ENCODE data around the gene HK1.
A peak's percentile ranks its signal among the peaks of the same experiment; 100 is the strongest.
"Not testable (repeated sequence)": the region's sequence is repeated elsewhere in the genome, so short reads cannot be mapped to it uniquely, and the experiment has no call there.

The HK1 gene

DNA sequence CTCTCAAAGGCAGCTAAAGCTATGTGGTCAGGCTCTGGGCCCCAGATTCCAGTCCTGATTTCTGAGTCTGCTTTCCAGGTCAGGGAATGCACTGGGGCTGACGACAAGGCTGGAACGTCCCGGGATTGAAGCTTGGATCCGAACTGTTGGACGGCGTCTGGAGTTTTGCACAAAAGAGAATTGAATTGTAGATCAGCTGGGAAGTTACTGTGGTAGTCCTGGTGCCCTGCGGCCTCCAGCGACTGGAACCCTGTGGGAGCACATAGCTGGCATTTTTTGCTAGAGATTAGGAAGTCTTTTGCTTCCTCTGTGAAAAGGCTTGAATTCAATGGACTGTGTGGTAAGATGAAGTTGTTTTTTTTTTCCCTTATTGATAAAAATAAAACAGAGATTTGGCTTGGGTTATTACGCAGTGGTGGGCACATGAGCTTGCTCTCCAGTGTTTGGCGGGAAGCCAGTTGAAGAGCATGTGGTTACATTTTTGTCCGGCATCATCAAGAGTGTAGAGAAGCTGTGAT lies at the start of gene HK1:
Gene HK1, plus strand, starts transcription at position 51 of the 518 bp plus-strand sequence.
- DNase-seq: no peak

GRCh38 chr10:69229616-69229916 lies 48.7 kb upstream of the HK1 start:
- DNase-seq: no peak

DNA sequence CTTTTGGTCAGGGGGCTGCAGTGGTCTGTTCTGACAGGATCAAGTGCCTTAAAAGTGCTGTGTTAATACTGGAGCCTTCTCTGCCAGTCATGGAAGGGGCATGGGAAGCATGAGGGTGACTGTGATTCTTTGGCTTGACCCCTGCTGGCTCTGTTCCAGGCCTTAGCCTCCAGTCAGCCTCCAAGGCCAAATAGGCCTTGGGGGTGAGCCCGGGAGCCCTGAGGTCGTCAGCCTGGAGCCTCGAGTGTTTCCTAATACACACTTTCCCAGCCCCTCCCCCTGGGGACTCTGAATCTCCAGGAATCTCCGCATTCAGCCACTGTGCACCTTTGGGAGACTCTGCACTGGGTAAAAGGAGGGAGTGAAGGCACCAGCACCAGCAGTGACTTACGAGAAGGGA lies 48.2 kb upstream of the HK1 start:
- DNase-seq: no peak

- DNase-seq: no peak
These were observed 46.0 kb upstream of the HK1 start for GRCh38 chr10:69232252-69232651.

DNA sequence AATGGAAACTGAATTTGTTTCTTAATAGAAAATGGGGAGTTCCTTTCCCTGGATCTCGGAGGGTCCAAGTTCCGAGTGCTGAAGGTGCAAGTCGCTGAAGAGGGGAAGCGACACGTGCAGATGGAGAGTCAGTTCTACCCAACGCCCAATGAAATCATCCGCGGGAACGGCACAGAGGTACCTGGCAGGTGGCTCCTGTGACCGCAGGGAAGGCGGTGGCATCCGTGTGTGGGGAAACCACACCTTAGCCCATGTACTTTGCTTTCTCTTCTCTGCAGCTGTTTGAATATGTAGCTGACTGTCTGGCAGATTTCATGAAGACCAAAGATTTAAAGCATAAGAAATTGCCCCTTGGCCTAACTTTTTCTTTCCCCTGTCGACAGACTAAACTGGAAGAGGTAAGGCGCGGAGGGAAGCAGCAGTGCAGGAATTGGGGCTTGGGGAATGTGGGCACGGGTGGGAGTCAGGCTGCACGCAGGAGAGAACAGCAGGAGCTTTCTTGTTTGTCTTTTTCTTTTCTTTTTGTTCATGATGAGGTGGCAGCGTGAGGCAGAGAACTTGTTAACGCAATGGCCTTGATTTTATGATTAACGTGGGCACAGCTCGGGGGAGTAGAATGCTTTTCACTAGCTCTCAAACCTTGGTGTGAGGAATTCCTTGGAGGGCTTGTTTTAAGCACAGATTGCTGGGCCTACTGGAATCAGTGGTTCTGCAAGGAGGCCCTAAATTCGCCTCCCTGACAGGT lies 45.4 kb upstream of the HK1 start:
- DNase-seq: no peak

DNA sequence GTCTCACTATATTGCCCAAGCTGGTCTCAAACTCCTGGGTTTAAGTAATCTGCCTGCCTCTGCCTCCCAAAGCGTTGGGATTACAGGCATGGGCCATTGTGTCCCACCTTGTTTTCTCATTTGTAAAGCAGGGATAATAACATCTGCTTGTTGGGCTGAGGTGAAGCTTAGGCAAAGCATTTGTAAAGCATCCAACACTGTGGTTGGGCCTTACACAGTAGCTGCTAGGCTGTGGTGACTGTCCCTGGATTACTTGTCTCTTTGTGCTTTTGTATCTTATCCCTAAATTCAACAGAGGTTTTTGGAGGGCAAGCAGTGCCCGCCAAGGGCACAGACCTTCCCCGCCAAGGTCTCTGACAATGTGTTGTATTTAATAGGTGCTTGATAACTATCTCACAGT lies 43.8 kb upstream of the HK1 start:
- DNase-seq: no peak

- DNase-seq: peak; percentile 95
These were observed 40.7 kb upstream of the HK1 start for GRCh38 chr10:69237528-69238159.

GRCh38 chr10:69239136-69239535 lies 39.2 kb upstream of the HK1 start:
- no peak for DNase-seq

- DNase-seq: no peak
These were observed 38.4 kb upstream of the HK1 start for GRCh38 chr10:69239816-69240434.

DNA sequence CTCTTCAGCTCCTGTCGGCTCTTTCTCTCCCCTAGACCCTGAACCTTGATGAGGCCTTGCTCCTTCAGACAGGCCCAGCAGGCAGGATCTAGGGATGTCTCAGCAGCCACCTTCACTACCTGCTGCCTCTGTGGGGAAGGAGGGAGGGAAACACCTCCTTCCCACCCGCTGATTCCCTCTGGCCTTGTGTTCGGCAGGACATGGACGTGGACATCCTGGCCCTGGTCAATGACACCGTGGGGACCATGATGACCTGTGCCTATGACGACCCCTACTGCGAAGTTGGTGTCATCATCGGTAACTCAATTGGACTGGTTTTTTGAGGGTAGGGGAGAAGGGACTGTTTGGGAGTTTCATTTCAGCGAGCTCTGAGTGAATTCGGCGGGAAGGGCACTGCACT lies 37.8 kb upstream of the HK1 start:
- DNase-seq: no peak

GRCh38 chr10:69241575-69241974 lies 36.7 kb upstream of the HK1 start:
- no peak for DNase-seq

- peak; percentile 54 for DNase-seq
These were observed 36.0 kb upstream of the HK1 start for GRCh38 chr10:69242040-69242851.

DNA sequence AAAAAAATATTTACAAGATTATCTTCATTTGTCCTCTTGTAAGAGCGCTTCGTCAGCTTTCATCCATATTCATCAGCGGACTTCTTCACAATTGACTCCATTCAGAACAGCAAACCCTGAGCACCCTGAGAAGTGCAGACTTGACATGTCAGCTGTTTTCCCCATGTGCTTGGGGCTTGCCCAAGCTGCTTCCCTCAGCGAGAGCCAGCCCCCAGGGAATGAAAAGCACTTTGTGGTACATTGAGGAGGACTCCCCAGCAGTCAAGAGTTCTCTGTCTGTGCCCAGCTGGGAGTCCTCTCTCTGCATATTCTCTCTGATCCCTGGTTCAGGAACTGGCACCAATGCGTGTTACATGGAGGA lies 35.5 kb upstream of the HK1 start:
- DNase-seq: no peak

- no peak for DNase-seq
These were observed 34.5 kb upstream of the HK1 start for GRCh38 chr10:69243817-69244216.

DNA sequence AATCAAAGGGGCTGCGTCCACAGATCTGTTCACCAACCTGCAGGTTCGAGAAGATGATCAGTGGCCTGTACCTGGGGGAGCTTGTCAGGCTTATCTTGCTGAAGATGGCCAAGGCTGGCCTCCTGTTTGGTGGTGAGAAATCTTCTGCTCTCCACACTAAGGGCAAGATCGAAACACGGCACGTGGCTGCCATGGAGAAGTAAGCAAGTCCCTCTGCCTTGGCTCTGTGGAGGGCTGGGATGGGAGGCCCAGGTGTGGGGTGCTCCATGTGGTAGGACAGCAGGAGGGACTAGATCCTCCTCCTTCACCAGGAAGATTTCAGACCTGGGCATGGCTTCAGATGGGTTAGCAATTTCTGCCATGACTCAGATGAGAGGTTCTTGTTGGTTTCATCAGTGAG lies 32.3 kb upstream of the HK1 start:
- DNase-seq: no peak

DNA sequence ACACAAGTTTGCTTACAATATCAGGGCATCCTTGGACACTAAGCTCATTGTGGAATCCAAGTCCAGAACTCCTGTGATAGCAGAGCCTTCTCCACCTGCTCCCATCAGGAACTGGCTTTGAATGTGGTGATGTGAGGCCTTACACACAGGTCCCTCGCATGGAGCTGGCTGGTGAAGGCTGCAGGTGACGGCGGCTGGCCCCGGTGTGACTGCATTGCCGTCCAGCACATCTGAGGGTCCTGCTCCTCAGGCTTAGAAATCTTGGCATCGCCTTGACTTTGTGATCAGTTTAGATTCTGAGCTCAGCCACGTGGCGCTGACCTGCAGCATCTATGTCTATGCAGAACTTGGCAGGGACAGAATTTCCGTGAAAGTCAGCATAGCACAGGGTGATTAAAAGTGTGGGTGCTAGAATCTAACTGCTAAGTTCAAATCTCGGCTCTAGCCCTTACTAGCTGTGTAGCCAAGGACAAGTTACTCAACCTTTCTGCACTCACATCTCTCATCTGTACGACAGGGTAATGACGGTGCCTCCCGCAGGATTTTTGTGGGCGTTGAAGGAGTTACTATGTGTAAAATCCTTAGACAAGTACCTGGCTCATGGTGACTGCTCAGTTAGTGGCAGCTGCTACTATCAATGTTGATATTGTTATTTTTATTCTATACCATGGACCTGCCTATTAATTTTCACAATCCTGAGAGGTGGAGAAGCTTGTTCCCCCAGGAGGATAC lies 31.5 kb upstream of the HK1 start:
- DNase-seq: no peak

- no peak for DNase-seq
These were observed 31.0 kb upstream of the HK1 start for GRCh38 chr10:69247313-69247710.

DNA sequence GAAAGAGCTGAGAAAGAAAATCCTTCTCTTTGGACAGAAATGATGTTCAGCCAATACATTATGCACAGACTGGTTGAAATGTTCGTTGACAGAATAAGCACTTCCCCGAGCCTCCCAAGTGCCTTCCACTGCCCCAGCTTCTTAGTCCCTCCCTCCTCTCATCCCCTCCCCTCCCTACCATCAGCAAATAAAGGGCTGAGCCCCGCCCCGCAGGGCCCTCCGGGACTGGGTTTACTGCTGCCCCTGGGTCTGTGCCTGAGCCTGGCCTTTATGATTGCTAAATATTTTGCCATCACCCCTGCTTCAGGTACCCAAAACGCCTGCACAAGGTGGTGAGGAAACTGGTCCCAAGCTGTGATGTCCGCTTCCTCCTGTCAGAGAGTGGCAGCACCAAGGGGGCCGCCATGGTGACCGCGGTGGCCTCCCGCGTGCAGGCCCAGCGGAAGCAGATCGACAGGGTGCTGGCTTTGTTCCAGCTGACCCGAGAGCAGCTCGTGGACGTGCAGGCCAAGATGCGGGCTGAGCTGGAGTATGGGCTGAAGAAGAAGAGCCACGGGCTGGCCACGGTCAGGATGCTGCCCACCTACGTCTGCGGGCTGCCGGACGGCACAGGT lies 30.1 kb upstream of the HK1 start:
- DNase-seq: no peak

GRCh38 chr10:69250041-69250440 lies 28.3 kb upstream of the HK1 start:
- DNase-seq: no peak

- DNase-seq: not testable (repeated sequence)
These were observed 26.9 kb upstream of the HK1 start for GRCh38 chr10:69251417-69251816.

DNA sequence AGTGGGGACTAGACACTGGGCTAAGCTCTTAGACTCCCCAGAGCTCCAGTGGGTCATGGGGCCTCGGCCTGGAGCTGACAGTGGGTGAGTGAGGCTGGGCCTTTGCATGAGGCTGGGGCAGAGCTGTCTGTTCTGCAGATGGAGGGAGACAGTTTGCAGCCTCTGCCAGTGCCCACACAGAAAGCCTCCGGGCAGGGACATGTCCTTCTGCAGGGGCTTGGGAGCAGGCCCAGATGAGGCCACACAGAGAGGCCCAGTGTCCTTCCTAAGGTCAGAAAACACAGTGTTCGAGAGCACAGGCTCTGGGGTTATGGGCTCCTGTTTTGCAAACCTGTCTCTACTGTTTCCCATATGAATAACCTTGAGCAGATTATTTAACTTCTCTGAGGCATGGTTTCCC lies 25.1 kb upstream of the HK1 start:
- no peak for DNase-seq

GRCh38 chr10:69254877-69255276 lies 23.4 kb upstream of the HK1 start:
- no peak for DNase-seq

Data from OCI-M1 (cell line).